OCI-LY1 (cell line): Measurements from ENCODE around the gene FOXB1.

Experiments used
- CTCF ChIP-seq: fragments of 200-600 bp; sonication (generic), shearing (Covaris generic); IDR thresholded peaks from 2 replicates; pipeline ENCODE4 v1.5.1; 2017; ENCODE audit warnings: mild to moderate bottlenecking, antibody characterized with exemption, low read length, moderate library complexity, mixed read lengths
- EZH2 ChIP-seq: fragments of 200-600 bp; sonication (generic), shearing (Covaris generic); IDR thresholded peaks from 2 replicates; pipeline ENCODE4 v1.8.0; 2017; ENCODE audit warnings: borderline replicate concordance, mixed run types, mild to moderate bottlenecking, antibody characterized with exemption, low read length, moderate library complexity, mixed read lengths

- TF ChIP-seq CTCF (no peak), EZH2 (no peak)
Observed at GRCh38 chr15:60005352-60006202, 1.5 kb downstream of the FOXB1 start.
